Measurements from ENCODE around the gene NKD2. TPM values are rescaled to one million over a fixed set of nuclear protein-coding genes. Genes with fewer than 3 reads are reported as not detected.

NKD2 gene
- total and polyA plus RNA-seq, 9 of the 15 experiments (the other 6 are each of a cell fraction or from before 2014, with no cell fraction given): 0.09 to 0.64 (median 0.27) TPM; not detected in 5

DNA sequence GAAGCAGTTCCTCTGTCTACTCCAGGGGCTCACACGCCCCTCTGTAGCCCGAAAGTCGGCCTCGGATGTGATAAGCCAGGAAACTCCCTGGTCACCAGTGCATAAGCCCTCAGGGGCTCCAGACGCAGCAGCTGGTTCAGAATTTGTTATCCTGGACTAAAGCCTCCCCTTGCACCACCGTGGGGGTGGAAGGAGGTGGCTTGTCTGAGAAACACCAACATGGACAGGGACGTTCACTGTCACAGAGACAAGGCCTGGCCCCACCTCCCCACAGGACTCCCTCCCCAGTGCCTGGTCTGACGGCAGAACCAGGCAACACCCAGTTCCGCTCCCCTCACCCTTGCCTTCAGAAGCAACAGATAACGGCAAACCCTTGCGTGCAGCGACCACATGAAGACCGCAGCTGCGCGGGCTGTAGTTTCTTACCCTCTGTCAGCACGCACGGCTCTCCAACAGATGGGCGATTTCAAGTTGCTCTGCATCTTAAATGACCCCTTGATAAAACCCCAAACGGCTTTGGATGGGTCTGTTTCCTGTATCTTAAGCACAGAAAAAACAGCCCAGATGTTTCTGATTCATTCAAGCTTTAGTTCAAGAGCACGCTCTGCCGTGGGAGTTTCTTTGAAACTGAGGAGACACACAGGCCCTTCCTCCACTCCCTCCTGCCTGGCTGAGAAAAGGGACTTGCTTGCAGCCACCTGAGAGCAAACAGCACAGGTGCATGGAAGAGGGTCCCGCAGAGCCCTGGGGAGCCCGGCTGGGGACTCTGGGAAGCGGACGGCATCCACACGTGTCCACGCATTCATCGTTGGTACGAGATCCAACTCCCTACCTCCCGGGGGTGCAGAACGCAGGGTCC, 44.7 kb upstream of the NKD2 start:
- Histone ChIP-seq H4K20me1 (replicated peaks; ENCODE audit: control insufficient read depth, insufficient read depth, low read length) (0 out of 2 replicates have a peak, but pooled peaks cover 8% of the 10 kb centered on the region), H2AFZ (ENCODE audit: low read depth, low read length) (peak overlapping the region; percentile 69), H3K36me3 (ENCODE audit: control insufficient read depth, insufficient read depth, low read length) (no peaks in the 10 kb centered on the region), H3K9ac (ENCODE audit: insufficient read depth in 1 of 2, low read depth in 2 of 2, low read length in 2 of 2) (peak overlapping the region in 1 of 2 experiments; percentile 57; a peak in 2 of 4 replicates), H3K4me1 (replicated peaks in 1 of 2; ENCODE audit: control insufficient read depth in 2 of 2, insufficient read depth in 2 of 2, low read length in 2 of 2) (peaks cover 18 to 62% of the 10 kb centered on the region in 2 experiments), H3K4me3 (no peak overlapping the region), H3K4me2 (ENCODE audit: insufficient read depth, low read length) (peak overlapping the region; percentile 45), H3K79me2 (ENCODE audit: control insufficient read depth, insufficient read depth, low read length) (no peaks in the 10 kb centered on the region), H3K9me1 (ENCODE audit: control insufficient read depth, insufficient read depth, low read length) (no peaks in the 10 kb centered on the region), H3K27me3 (ENCODE audit: control insufficient read depth in 2 of 2, insufficient read depth in 2 of 2, low read length in 2 of 2) (peaks cover 19 to 61% of the 10 kb centered on the region in 2 experiments; a peak in 4 of 5 replicates), H3K27ac (ENCODE audit: extremely low read depth, low read depth, low read length) (no peak overlapping the region), H3K9me3 (replicated peaks; ENCODE audit: control insufficient read depth, insufficient read depth, low read depth, low read length) (no peaks in the 10 kb centered on the region)
- 20% methylated on average over 31 of the region's 31 CpGs for WGBS (ENCODE audit: insufficient coverage, low coverage, missing lambda C conversion rate)
- peak; percentile 93 for ATAC-seq
- in situ Hi-C loops (cut with MboI): no loop called here
- intact Hi-C loops (cut with micrococcal nuclease): no loop called here
- peak; percentile 94 for FAIRE-seq
- ChIA-PET POLR2A (interaction anchor here (1.1 kb wide), 1 partner anchor 17 kb away, joined by 3 read pairs; no protein-coding TSS in a partner anchor), CTCF (ENCODE audit: low intra/inter-chr PET ratio) (interaction anchor here (0.6 kb wide), 1 partner anchor 20 kb away, joined by 3 read pairs; no protein-coding TSS in a partner anchor)
- BruUV-seq (replicated peaks): no TSS peak
- peak; percentile 77 to 85 (median 82) for DNase-seq (ENCODE audit: extremely low read depth in 1 of 4, low spot score in 3 of 4)
- TF ChIP-seq GABPB1 (CRISPR knock-in tag; IDR thresholded peaks at IDR 0.05) (no peak), XRCC4 (IDR thresholded peaks at IDR 0.05; ENCODE audit: extremely low read depth, insufficient read depth, insufficient read length) (no peak), CBX5 (IDR thresholded peaks at IDR 0.05; ENCODE audit: borderline replicate concordance, low read depth) (no peak), HDGF (IDR thresholded peaks at IDR 0.05) (no peak), ZNF766 (CRISPR knock-in tag; conservative IDR thresholded peaks at IDR 0.05) (peak; percentile 87), KAT2B (IDR thresholded peaks at IDR 0.05; ENCODE audit: low read depth, low read length) (no peak), ASH1L (IDR thresholded peaks at IDR 0.05; ENCODE audit: borderline replicate concordance, low read depth, partially characterized antibody) (no peak), POLR2AphosphoS5 (IDR thresholded peaks at IDR 0.05; ENCODE audit: control insufficient read depth, insufficient read depth, low read depth, low read length) (no peak), DDX20 (tag; IDR thresholded peaks at IDR 0.05; ENCODE audit: low read depth) (no peak), SMARCA4 (IDR thresholded peaks at IDR 0.05) (0 out of 2 replicates have a peak, but pooled peaks have one; percentile 63)
- TF ChIP-seq, protein P1, sequence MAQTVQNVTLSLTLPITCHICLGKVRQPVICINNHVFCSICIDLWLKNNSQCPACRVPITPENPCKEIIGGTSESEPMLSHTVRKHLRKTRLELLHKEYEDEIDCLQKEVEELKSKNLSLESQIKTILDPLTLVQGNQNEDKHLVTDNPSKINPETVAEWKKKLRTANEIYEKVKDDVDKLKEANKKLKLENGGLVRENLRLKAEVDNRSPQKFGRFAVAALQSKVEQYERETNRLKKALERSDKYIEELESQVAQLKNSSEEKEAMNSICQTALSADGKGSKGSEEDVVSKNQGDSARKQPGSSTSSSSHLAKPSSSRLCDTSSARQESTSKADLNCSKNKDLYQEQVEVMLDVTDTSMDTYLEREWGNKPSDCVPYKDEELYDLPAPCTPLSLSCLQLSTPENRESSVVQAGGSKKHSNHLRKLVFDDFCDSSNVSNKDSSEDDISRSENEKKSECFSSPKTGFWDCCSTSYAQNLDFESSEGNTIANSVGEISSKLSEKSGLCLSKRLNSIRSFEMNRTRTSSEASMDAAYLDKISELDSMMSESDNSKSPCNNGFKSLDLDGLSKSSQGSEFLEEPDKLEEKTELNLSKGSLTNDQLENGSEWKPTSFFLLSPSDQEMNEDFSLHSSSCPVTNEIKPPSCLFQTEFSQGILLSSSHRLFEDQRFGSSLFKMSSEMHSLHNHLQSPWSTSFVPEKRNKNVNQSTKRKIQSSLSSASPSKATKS (CRISPR knock-in tag; IDR thresholded peaks at IDR 0.05): no peak
- TF ChIP-seq, protein P2, sequence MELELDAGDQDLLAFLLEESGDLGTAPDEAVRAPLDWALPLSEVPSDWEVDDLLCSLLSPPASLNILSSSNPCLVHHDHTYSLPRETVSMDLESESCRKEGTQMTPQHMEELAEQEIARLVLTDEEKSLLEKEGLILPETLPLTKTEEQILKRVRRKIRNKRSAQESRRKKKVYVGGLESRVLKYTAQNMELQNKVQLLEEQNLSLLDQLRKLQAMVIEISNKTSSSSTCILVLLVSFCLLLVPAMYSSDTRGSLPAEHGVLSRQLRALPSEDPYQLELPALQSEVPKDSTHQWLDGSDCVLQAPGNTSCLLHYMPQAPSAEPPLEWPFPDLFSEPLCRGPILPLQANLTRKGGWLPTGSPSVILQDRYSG (tag; conservative IDR thresholded peaks at IDR 0.05; ENCODE audit: low read depth): no peak
- TF ChIP-seq, protein P3, sequence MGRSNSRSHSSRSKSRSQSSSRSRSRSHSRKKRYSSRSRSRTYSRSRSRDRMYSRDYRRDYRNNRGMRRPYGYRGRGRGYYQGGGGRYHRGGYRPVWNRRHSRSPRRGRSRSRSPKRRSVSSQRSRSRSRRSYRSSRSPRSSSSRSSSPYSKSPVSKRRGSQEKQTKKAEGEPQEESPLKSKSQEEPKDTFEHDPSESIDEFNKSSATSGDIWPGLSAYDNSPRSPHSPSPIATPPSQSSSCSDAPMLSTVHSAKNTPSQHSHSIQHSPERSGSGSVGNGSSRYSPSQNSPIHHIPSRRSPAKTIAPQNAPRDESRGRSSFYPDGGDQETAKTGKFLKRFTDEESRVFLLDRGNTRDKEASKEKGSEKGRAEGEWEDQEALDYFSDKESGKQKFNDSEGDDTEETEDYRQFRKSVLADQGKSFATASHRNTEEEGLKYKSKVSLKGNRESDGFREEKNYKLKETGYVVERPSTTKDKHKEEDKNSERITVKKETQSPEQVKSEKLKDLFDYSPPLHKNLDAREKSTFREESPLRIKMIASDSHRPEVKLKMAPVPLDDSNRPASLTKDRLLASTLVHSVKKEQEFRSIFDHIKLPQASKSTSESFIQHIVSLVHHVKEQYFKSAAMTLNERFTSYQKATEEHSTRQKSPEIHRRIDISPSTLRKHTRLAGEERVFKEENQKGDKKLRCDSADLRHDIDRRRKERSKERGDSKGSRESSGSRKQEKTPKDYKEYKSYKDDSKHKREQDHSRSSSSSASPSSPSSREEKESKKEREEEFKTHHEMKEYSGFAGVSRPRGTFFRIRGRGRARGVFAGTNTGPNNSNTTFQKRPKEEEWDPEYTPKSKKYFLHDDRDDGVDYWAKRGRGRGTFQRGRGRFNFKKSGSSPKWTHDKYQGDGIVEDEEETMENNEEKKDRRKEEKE (IDR thresholded peaks at IDR 0.05; ENCODE audit: borderline replicate concordance in 1 of 2, control insufficient read depth in 1 of 2, low read depth in 2 of 2, low read length in 1 of 2): no peak

Data from K562 (cell line).